OCI-LY3 (cell line): ENCODE data around the gene STARD3.

Experiments used
- H2AFZ ChIP-seq: fragments of 200-600, 300-600 bp; shearing (Covaris generic); 2 replicates; pipeline ENCODE4 v1.6.0; 2014; ENCODE audit warnings: antibody characterized with exemption, low read depth, low read length
- H3K27ac ChIP-seq: fragments of 200-600, 300-600 bp; sonication (generic); 2 replicates; pipeline ENCODE4 v1.5.1; 2014; ENCODE audit warnings: mild to moderate bottlenecking, low read length, moderate library complexity, mixed read lengths
- H3K27me3 ChIP-seq: fragments of 200-600, 300-600 bp; sonication (generic); 2 replicates; pipeline ENCODE4 v1.6.1; 2014; ENCODE audit warnings: low read depth, low read length, mixed read lengths
- H3K36me3 ChIP-seq: fragments of 200-600, 300-600 bp; sonication (generic); replicated peaks from 2 replicates; pipeline ENCODE3; 2014; ENCODE audit warnings: low read depth, low read length, mixed read lengths
- H3K4me1 ChIP-seq: fragments of 300-600, 200-600 bp; sonication (generic); 2 replicates; pipeline ENCODE4 v1.6.1; 2014; ENCODE audit warnings: low read length, mixed read lengths
- H3K4me2 ChIP-seq: fragments of 200-600, 300-600 bp; sonication (generic); 2 replicates; pipeline ENCODE4 v1.6.1; 2014; ENCODE audit warnings: low read length, mixed read lengths
- H3K4me3 ChIP-seq: fragments of 300-600, 200-600 bp; sonication (generic); 2 replicates; pipeline ENCODE4 v1.5.1; 2014; ENCODE audit warnings: antibody characterized with exemption, mild to moderate bottlenecking, low read length, moderate library complexity
- H3K79me2 ChIP-seq: fragments of 300-600, 200-600 bp; shearing (Covaris generic); 2 replicates; pipeline ENCODE4 v1.6.1; 2014; ENCODE audit warnings: mild to moderate bottlenecking, low read length, mixed read lengths
- H3K9ac ChIP-seq: fragments of 300-600, 200-600 bp; shearing (Covaris generic); 2 replicates; pipeline ENCODE4 v1.6.0; 2014; ENCODE audit warnings: mild to moderate bottlenecking, low read length, moderate library complexity
- H3K9me3 ChIP-seq: fragments of 200-600, 300-600 bp; shearing (Covaris generic); 2 replicates; pipeline ENCODE4 v1.6.1; 2014; ENCODE audit warnings: low read length, mixed read lengths; ENCODE audit not compliant: insufficient read depth
- H4K20me1 ChIP-seq: fragments of 200-600, 300-600 bp; sonication (generic); 2 replicates; pipeline ENCODE4 v1.6.1; 2016; ENCODE audit warnings: low read length, mixed read lengths; ENCODE audit not compliant: insufficient read depth
- EZH2phosphoT487 ChIP-seq: fragments of 200-600 bp; shearing (Covaris generic); IDR thresholded peaks from 2 replicates; pipeline ENCODE4 v1.6.1; 2018; ENCODE audit warnings: antibody characterized with exemption, mixed run types, low read depth
- TF ChIP-seq, protein P1 (sequence below): fragments of 200-600, 300-600 bp; sonication (generic); IDR thresholded peaks from 2 replicates; pipeline ENCODE4 v1.5.1; 2014; ENCODE audit warnings: antibody characterized with exemption, low read length, low read depth

The STARD3 gene

DNA sequence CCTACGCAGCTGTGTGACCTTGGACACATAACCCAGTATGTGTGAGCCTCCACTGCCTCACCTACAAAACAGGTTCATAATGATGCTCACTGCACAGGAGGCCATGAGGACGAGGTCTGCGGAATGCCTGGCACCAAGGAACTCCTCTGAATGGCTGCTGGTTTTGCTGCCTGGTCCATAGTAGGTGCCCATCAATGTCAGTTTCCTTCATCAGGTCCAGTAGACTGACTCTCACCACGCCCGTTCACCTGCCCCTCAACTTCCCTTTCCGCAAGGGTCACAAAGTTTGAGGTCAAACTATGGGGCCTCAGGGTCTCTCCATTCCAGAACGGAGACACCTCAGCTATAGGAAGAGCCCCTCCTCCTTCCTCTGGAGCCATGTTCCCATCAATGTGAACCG, 40.1 kb downstream of the STARD3 start:
- H2AFZ ChIP-seq = no peak overlapping the region
- H4K20me1 ChIP-seq = no peaks in the 10 kb centered on the region
- no peak overlapping the region for H3K4me2 ChIP-seq
- TF ChIP-seq, protein P1, sequence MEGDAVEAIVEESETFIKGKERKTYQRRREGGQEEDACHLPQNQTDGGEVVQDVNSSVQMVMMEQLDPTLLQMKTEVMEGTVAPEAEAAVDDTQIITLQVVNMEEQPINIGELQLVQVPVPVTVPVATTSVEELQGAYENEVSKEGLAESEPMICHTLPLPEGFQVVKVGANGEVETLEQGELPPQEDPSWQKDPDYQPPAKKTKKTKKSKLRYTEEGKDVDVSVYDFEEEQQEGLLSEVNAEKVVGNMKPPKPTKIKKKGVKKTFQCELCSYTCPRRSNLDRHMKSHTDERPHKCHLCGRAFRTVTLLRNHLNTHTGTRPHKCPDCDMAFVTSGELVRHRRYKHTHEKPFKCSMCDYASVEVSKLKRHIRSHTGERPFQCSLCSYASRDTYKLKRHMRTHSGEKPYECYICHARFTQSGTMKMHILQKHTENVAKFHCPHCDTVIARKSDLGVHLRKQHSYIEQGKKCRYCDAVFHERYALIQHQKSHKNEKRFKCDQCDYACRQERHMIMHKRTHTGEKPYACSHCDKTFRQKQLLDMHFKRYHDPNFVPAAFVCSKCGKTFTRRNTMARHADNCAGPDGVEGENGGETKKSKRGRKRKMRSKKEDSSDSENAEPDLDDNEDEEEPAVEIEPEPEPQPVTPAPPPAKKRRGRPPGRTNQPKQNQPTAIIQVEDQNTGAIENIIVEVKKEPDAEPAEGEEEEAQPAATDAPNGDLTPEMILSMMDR = no peak
- TF ChIP-seq EZH2phosphoT487 = no peak
- H3K4me3 ChIP-seq = no peak overlapping the region
- H3K36me3 ChIP-seq = no peaks in the 10 kb centered on the region
- H3K4me1 ChIP-seq = peaks cover 13% of the 10 kb centered on the region
- H3K27me3 ChIP-seq = no peaks in the 10 kb centered on the region
- H3K27ac ChIP-seq = no peak overlapping the region
- no peaks in the 10 kb centered on the region for H3K9me3 ChIP-seq
- H3K9ac ChIP-seq = no peak overlapping the region
- no peaks in the 10 kb centered on the region for H3K79me2 ChIP-seq

DNA sequence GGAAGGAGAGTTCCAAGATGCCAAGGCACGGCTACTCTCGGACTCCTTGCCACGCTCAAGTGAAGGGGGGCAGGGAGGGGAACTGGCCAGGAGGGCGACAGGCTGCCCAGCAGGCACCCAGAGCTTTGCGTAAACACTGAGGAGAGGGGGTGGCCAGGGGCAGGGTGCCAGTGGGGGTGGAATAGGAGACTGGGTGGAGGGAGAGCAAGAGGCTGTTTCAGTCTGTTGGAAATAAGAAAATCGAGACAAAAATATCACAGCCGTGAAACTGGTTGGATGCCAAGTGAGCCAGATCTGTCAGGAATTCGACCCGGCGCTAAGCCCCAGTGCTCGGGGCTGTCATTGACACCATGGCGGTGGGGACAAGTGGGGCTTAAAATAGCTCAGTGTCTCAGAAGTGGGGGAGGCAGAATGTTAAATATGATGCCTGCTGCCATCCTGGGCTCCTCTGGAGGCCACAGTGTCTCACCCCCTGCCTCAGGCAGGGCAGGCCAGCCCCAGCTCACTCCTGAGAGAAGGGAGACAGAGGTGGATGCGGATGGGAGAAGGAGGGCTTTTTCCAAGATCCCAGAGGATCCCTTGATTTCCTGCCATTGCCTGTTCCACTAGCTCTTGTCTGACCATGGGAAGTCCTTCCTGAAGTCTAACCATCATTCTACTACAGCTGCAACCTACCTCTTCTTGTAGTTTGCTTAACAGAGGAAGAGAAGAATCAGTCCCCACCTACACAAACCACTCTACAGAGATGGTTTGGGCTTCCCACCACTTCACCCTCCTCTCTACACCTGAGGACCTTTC, 40.8 kb downstream of the STARD3 start:
- Histone ChIP-seq H3K4me1 (peaks cover 8% of the 10 kb centered on the region), H4K20me1 (no peaks in the 10 kb centered on the region), H3K79me2 (no peaks in the 10 kb centered on the region), H3K9ac (no peak overlapping the region), H3K27me3 (no peaks in the 10 kb centered on the region), H3K4me2 (no peak overlapping the region), H2AFZ (no peak overlapping the region), H3K9me3 (no peaks in the 10 kb centered on the region), H3K27ac (no peak overlapping the region), H3K4me3 (no peak overlapping the region), H3K36me3 (no peaks in the 10 kb centered on the region)
- TF ChIP-seq, protein P1 = no peak
- TF ChIP-seq EZH2phosphoT487 = no peak

DNA sequence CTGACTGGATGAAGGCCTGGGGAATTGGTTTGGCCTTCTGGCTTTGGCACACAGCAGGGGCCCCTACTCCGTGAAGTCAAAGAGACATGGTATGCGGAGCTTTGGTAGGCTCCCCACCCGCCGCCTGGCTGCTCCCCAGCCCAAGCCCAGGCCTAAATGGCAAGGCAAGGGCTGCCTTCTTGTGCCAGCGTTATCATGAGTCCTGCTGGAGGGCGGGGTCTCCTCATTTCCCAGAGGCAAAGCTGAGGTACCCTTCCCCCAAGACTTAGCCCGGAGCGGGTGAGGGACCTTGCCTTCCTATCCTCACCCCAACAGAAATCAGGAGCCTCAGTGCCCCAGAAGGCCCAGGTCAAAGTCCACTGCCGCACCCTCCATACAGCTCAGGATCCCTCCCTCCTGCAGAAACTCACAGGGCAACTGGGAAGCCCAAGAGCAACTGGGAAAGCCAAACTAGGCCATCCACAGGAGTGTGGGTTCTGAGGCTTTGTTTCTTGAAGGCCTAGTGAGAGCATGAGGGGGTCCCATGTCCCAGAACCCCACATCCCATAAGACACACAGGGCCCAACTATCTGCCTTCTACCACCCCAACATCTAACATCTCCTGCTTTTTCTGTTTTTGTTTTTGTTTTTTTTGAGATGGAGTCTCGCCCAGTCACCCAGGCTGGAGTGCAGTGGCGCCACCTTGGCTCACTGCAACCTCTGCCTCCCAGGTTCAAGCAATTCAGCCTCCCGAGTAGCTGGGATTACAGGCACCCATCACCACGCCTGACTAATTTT, 41.6 kb downstream of the STARD3 start:
- Histone ChIP-seq H3K4me3 (no peak overlapping the region), H2AFZ (no peak overlapping the region), H3K4me1 (peaks cover 8% of the 10 kb centered on the region), H3K36me3 (no peaks in the 10 kb centered on the region), H4K20me1 (no peaks in the 10 kb centered on the region), H3K79me2 (no peaks in the 10 kb centered on the region), H3K4me2 (no peak overlapping the region), H3K9me3 (no peaks in the 10 kb centered on the region), H3K27me3 (no peaks in the 10 kb centered on the region), H3K27ac (no peak overlapping the region), H3K9ac (no peak overlapping the region)
- TF ChIP-seq, protein P1 = no peak
- TF ChIP-seq EZH2phosphoT487 = no peak

DNA sequence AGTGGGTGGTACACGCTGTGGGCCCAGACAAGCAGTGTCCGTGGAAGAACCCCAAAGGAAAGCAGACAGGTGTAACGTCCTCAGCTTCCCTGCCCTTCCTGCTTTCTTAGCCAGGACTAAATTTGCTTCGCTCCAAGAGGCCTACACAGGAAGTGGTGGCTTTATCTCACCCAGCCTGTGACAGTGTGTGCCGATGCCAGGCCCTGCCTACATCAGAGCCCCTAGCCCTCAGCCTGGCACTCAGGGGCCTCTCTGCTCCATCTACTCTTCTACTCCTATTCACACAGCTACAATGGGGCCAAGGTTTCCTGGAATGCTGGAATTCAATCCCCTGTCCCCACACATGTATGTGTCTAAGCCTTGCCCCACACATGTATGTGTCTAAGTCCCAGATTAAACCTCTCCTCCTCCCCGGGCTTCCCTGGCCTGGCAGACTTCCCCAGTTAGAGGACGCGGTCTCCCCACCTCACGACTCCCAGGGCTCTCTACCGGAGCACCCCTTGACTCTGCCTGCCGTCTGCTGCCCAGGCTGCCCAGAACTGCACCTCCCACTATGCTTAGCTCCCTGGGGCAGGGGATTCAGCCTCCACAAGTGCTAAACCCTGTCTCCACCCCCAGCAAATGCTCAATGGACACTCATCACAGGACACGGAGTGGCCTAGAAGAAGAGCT, 42.7 kb downstream of the STARD3 start:
- no peak overlapping the region for H3K9ac ChIP-seq
- no peaks in the 10 kb centered on the region for H3K9me3 ChIP-seq
- H3K27me3 ChIP-seq = no peaks in the 10 kb centered on the region
- no peaks in the 10 kb centered on the region for H3K36me3 ChIP-seq
- peaks cover 5% of the 10 kb centered on the region for H3K4me1 ChIP-seq
- TF ChIP-seq, protein P1 = no peak
- no peak for TF ChIP-seq EZH2phosphoT487
- H3K27ac ChIP-seq = no peak overlapping the region
- no peaks in the 10 kb centered on the region for H4K20me1 ChIP-seq
- H3K79me2 ChIP-seq = no peaks in the 10 kb centered on the region
- no peak overlapping the region for H3K4me2 ChIP-seq
- no peak overlapping the region for H3K4me3 ChIP-seq
- H2AFZ ChIP-seq = no peak overlapping the region
